KMS-11 (cell line): ENCODE measurements around the gene BRF1.

ENCODE experiments used
- H2AFZ ChIP-seq: fragments of 200-600 bp; sonication (generic); 2 replicates; pipeline ENCODE4 v1.6.1; 2016; ENCODE audit warnings: antibody characterized with exemption, mixed run types, low read depth
- H3K27ac ChIP-seq: fragments of 200-600 bp; sonication (generic); 2 replicates; pipeline ENCODE4 v1.6.1; 2016; ENCODE audit warnings: mild to moderate bottlenecking, mixed run types
- H3K27me3 ChIP-seq: fragments of 200-600 bp; sonication (generic); 2 replicates; pipeline ENCODE4 v1.6.1; 2017; ENCODE audit warnings: mild to moderate bottlenecking, low read depth, mixed run types, moderate library complexity; ENCODE audit not compliant: insufficient read depth
- H3K36me3 ChIP-seq: fragments of 200-600 bp; sonication (generic); 2 replicates; pipeline ENCODE4 v1.6.1; 2017; ENCODE audit warnings: mild to moderate bottlenecking, mixed run types; ENCODE audit not compliant: insufficient read depth
- H3K4me1 ChIP-seq: fragments of 200-600 bp; sonication (generic); 2 replicates; pipeline ENCODE4 v1.6.1; 2016; ENCODE audit warnings: mild to moderate bottlenecking, low read depth, mixed run types; ENCODE audit not compliant: poor library complexity, severe bottlenecking
- H3K4me2 ChIP-seq: fragments of 200-600 bp; sonication (generic); 2 replicates; pipeline ENCODE4 v1.7.0; 2016; ENCODE audit warnings: mild to moderate bottlenecking, mixed run types
- H3K4me3 ChIP-seq: fragments of 200-600 bp; sonication (generic); IDR thresholded peaks from 2 replicates; pipeline ENCODE4 v1.6.1; 2017; ENCODE audit warnings: low read depth, low read length, mixed read lengths; ENCODE audit not compliant: insufficient read depth
- H3K79me2 ChIP-seq: fragments of 200-600 bp; sonication (generic); 2 replicates; pipeline ENCODE4 v1.6.1; 2016; ENCODE audit warnings: low read depth, mixed run types; ENCODE audit not compliant: insufficient read depth
- H3K9ac ChIP-seq: fragments of 200-600 bp; sonication (generic); 2 replicates; pipeline ENCODE4 v1.6.1; 2016; ENCODE audit warnings: mild to moderate bottlenecking, mixed run types
- H4K20me1 ChIP-seq: fragments of 200-600 bp; sonication (generic); 2 replicates; pipeline ENCODE4 v1.6.1; 2016; ENCODE audit warnings: mild to moderate bottlenecking, mixed run types; ENCODE audit not compliant: insufficient read depth
- CTCF ChIP-seq: fragments of 200-600 bp; sonication (generic); conservative IDR thresholded peaks from 2 replicates; pipeline ENCODE4 v1.6.1; 2017; ENCODE audit warnings: low read depth, mild to moderate bottlenecking, antibody characterized with exemption, low read length, moderate library complexity, mixed read lengths

The BRF1 gene

GRCh38 chr14:105159344-105159743 is 141.5 kb downstream of the BRF1 start:
- no peak overlapping the region for H3K27ac ChIP-seq
- TF ChIP-seq CTCF = no peak
- H3K36me3 ChIP-seq = no peaks in the 10 kb centered on the region
- no peaks in the 10 kb centered on the region for H3K79me2 ChIP-seq
- H3K4me1 ChIP-seq = no peaks in the 10 kb centered on the region
- H2AFZ ChIP-seq = no peak overlapping the region
- no peak overlapping the region for H3K4me3 ChIP-seq
- no peaks in the 10 kb centered on the region for H4K20me1 ChIP-seq
- no peaks in the 10 kb centered on the region for H3K27me3 ChIP-seq
- no peak overlapping the region for H3K4me2 ChIP-seq
- H3K9ac ChIP-seq = no peak overlapping the region
